BE2C (cell line): ENCODE results near the gene DDAH1.

Source experiments
- DNase-seq: peaks from one replicate; pipeline ENCODE4 v3.0.0-alpha.2; 2020
- H3K27me3 ChIP-seq: fragments of 250-450 bp; sonication (Bioruptor Pico); 2 replicates; pipeline ENCODE4 v1.5.1; 2020; ENCODE audit warnings: mild to moderate bottlenecking
- H3K36me3 ChIP-seq: fragments of 250-450 bp; sonication (Bioruptor Pico); 2 replicates; pipeline ENCODE4 v1.5.1; 2020; ENCODE audit warnings: mild to moderate bottlenecking
- H3K4me1 ChIP-seq: fragments of 250-450 bp; sonication (Bioruptor Pico); 2 replicates; pipeline ENCODE4 v1.5.1; 2020
- H3K4me3 ChIP-seq: 2 replicates; pipeline ENCODE4 v1.5.1; 2011; ENCODE audit warnings: low read depth, low read length
- H3K9me3 ChIP-seq: fragments of 250-450 bp; sonication (Bioruptor Pico); 2 replicates; pipeline ENCODE4 v1.5.1; 2020
- CTCF ChIP-seq: IDR thresholded peaks from 2 replicates; pipeline ENCODE4 v1.5.1; 2012; ENCODE audit warnings: mild to moderate bottlenecking, low read depth, low read length

Gene DDAH1

GRCh38 chr1:85343612-85344255 is 121.2 kb downstream of the DDAH1 start:
- Histone ChIP-seq H3K4me1 (no peaks in the 10 kb centered on the region), H3K27me3 (no peaks in the 10 kb centered on the region), H3K9me3 (no peaks in the 10 kb centered on the region), H3K36me3 (no peaks in the 10 kb centered on the region), H3K4me3 (no peak overlapping the region)
- no peak for TF ChIP-seq CTCF
- DNase-seq, result no peak

GRCh38 chr1:85343213-85343611 is 121.7 kb downstream of the DDAH1 start:
- Histone ChIP-seq H3K9me3 (no peaks in the 10 kb centered on the region), H3K4me1 (no peaks in the 10 kb centered on the region), H3K27me3 (no peaks in the 10 kb centered on the region), H3K4me3 (no peak overlapping the region), H3K36me3 (no peaks in the 10 kb centered on the region)
- TF ChIP-seq CTCF, result no peak
- DNase-seq, result no peak

GRCh38 chr1:85342207-85342606 is 122.8 kb downstream of the DDAH1 start:
- H3K4me3 ChIP-seq, result no peak overlapping the region
- DNase-seq, result no peak
- no peaks in the 10 kb centered on the region for H3K9me3 ChIP-seq
- TF ChIP-seq CTCF, result no peak
- no peaks in the 10 kb centered on the region for H3K36me3 ChIP-seq
- H3K4me1 ChIP-seq, result no peaks in the 10 kb centered on the region
- H3K27me3 ChIP-seq, result no peaks in the 10 kb centered on the region

- Histone ChIP-seq H3K9me3 (no peaks in the 10 kb centered on the region), H3K27me3 (no peaks in the 10 kb centered on the region), H3K4me3 (no peak overlapping the region), H3K36me3 (no peaks in the 10 kb centered on the region), H3K4me1 (no peaks in the 10 kb centered on the region)
- no peak for TF ChIP-seq CTCF
- DNase-seq, result no peak
Observed at GRCh38 chr1:85340427-85340826, 124.5 kb downstream of the DDAH1 start.

- DNase-seq, result no peak
- Histone ChIP-seq H3K4me1 (no peaks in the 10 kb centered on the region), H3K9me3 (no peaks in the 10 kb centered on the region), H3K27me3 (no peaks in the 10 kb centered on the region), H3K36me3 (no peaks in the 10 kb centered on the region), H3K4me3 (no peak overlapping the region)
- no peak for TF ChIP-seq CTCF
Observed at GRCh38 chr1:85339656-85340399, 125.1 kb downstream of the DDAH1 start.

GRCh38 chr1:85339089-85339488 is 125.9 kb downstream of the DDAH1 start:
- Histone ChIP-seq H3K36me3 (no peaks in the 10 kb centered on the region), H3K27me3 (no peaks in the 10 kb centered on the region), H3K9me3 (no peaks in the 10 kb centered on the region), H3K4me3 (no peak overlapping the region), H3K4me1 (no peaks in the 10 kb centered on the region)
- no peak for TF ChIP-seq CTCF
- no peak for DNase-seq
